DND-41 (cell line): ENCODE results near the gene KCNJ6.
A peak's percentile ranks its signal among the peaks of the same experiment; 100 is the strongest.

Experiments used
- ATAC-seq: fragments of 200-7000 bp; cut with Tn5 transposase; 3 replicates; pipeline ENCODE4 v1.9.1; 2021; ENCODE audit warnings: low read depth; ENCODE audit not compliant: insufficient read depth
- DNase-seq: peaks from one replicate; pipeline ENCODE4 v3.0.0-alpha.2; 2020
- H2AFZ ChIP-seq: 2 replicates; pipeline ENCODE4 v1.6.0; 2012; ENCODE audit warnings: low read depth, low read length
- H3K27ac ChIP-seq: 2 replicates; pipeline ENCODE4 v1.5.1; 2012; ENCODE audit warnings: low read length, inconsistent platforms
- H3K27me3 ChIP-seq: fragments of 200-600 bp; sonication (generic); 2 replicates; pipeline ENCODE4 v1.6.0; 2012; ENCODE audit warnings: low read length, mild to moderate bottlenecking, inconsistent platforms; ENCODE audit not compliant: insufficient read depth, poor library complexity
- H3K36me3 ChIP-seq: 2 replicates; pipeline ENCODE4 v1.5.1; 2012; ENCODE audit warnings: low read length, inconsistent platforms; ENCODE audit not compliant: insufficient read depth
- H3K4me1 ChIP-seq: 2 replicates; pipeline ENCODE4 v1.5.1; 2012; ENCODE audit warnings: mild to moderate bottlenecking, low read length; ENCODE audit not compliant: insufficient read depth
- H3K4me2 ChIP-seq: 2 replicates; pipeline ENCODE4 v1.6.0; 2012; ENCODE audit warnings: mild to moderate bottlenecking, moderate library complexity, low read length, inconsistent platforms; ENCODE audit not compliant: insufficient read depth
- H3K4me3 ChIP-seq, 2 experiments: fragments of 200-600 bp in 1 of 2; shearing (Covaris generic) in 1 of 2; 2 replicates each; pipeline ENCODE4 v1.5.1; 2012 to 2016; ENCODE audit warnings: inconsistent platforms in 2 of 2, low read length in 2 of 2, mild to moderate bottlenecking in 2 of 2, low read depth in 1 of 2, moderate library complexity in 1 of 2
- H3K79me2 ChIP-seq: 2 replicates; pipeline ENCODE4 v1.6.0; 2012; ENCODE audit warnings: low read length, inconsistent platforms; ENCODE audit not compliant: insufficient read depth
- H3K9ac ChIP-seq: 2 replicates; pipeline ENCODE4 v1.6.0; 2012; ENCODE audit warnings: low read depth, mild to moderate bottlenecking, inconsistent platforms, low read length, moderate library complexity
- H3K9me3 ChIP-seq: 2 replicates; pipeline ENCODE4 v1.5.1; 2012; ENCODE audit warnings: low read length, moderate library complexity, mild to moderate bottlenecking, inconsistent platforms; ENCODE audit not compliant: insufficient read depth, severe bottlenecking
- H4K20me1 ChIP-seq: 2 replicates; pipeline ENCODE4 v1.6.0; 2012; ENCODE audit warnings: low read length; ENCODE audit not compliant: insufficient read depth
- CTCF ChIP-seq: IDR thresholded peaks from 2 replicates; pipeline ENCODE4 v1.5.1; 2012; ENCODE audit warnings: borderline replicate concordance, low read length, moderate library complexity, mild to moderate bottlenecking; ENCODE audit not compliant: poor library complexity, severe bottlenecking; ENCODE audit errors: extremely low read depth
- EZH2 ChIP-seq: IDR thresholded peaks from 3 replicates; pipeline ENCODE4 v1.6.1; 2012; ENCODE audit warnings: borderline replicate concordance, low read depth, mild to moderate bottlenecking, moderate library complexity, low read length, inconsistent platforms; ENCODE audit not compliant: severe bottlenecking

Gene KCNJ6

GRCh38 chr21:37749132-37749531 is 167.1 kb downstream of the KCNJ6 start:
- H3K4me2 ChIP-seq = no peak overlapping the region
- H3K27me3 ChIP-seq = no peaks in the 10 kb centered on the region
- H3K4me3 ChIP-seq = no peak overlapping the region
- no peaks in the 10 kb centered on the region for H3K79me2 ChIP-seq
- DNase-seq (no peak), ATAC-seq (no peak)
- no peaks in the 10 kb centered on the region for H3K4me1 ChIP-seq
- no peaks in the 10 kb centered on the region for H3K36me3 ChIP-seq
- no peak overlapping the region for H3K27ac ChIP-seq
- TF ChIP-seq EZH2 (no peak), CTCF (no peak)
- H2AFZ ChIP-seq = no peak overlapping the region
- H4K20me1 ChIP-seq = no peaks in the 10 kb centered on the region
- no peaks in the 10 kb centered on the region for H3K9me3 ChIP-seq
- no peak overlapping the region for H3K9ac ChIP-seq

DNA sequence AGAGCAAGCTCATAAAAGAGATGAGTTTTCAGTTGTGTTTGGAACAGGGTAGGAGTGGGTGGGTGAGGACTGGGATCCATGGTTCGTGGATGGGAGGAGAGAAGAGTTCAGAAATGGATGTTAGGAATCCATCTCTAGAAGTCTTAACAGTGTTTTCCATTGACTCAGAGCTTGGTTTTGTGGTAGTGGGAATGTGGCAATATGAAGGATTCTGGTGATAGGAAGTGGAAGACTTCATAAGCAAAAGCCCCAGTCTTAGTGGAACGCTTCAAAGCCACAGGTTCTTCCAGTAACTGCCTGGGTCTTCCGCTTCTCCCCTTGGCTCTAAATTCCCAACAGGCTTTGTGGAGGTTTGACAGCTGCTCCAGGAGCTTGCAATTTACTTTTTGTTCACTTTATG is 167.9 kb downstream of the KCNJ6 start:
- ATAC-seq = no peak

DNA sequence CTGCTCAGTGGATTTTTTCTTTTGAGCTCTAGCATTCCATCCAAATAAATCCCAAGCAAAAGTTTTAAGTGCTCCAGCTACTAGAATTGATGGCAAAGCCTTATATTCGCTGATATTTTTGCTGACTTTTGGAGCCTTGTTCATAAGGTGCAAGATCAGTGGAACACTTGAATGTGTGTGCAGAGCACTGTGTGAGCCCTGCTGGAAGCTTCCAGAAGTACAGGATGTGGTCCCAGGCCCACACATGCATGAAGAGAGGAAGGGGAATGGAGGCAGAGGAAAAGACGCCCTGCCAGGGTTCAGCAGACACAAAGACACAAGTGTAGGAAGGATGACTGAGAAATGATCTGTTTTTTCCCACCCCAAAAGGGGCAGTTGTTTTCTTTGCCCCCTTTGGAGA is 169.4 kb downstream of the KCNJ6 start:
- H2AFZ ChIP-seq = no peak overlapping the region
- no peaks in the 10 kb centered on the region for H4K20me1 ChIP-seq
- H3K79me2 ChIP-seq = no peaks in the 10 kb centered on the region
- H3K9me3 ChIP-seq = no peaks in the 10 kb centered on the region
- peak; percentile 31 for TF ChIP-seq CTCF
- TF ChIP-seq EZH2 = no peak
- H3K36me3 ChIP-seq = no peaks in the 10 kb centered on the region
- ATAC-seq (0 out of 3 replicates have a peak, but pooled peaks have one; percentile 48), DNase-seq (peak; percentile 8)
- no peak overlapping the region for H3K4me2 ChIP-seq
- H3K4me3 ChIP-seq = no peak overlapping the region
- H3K9ac ChIP-seq = no peak overlapping the region
- H3K4me1 ChIP-seq = no peaks in the 10 kb centered on the region
- H3K27ac ChIP-seq = no peak overlapping the region
- H3K27me3 ChIP-seq = no peaks in the 10 kb centered on the region

More for the DNA sequence above, 167.9 kb downstream of the KCNJ6 start:
- no peak for DNase-seq
- Histone ChIP-seq H3K27ac (no peak overlapping the region), H3K9ac (no peak overlapping the region), H2AFZ (no peak overlapping the region), H3K4me2 (no peak overlapping the region), H3K4me3 (no peak overlapping the region), H3K36me3 (no peaks in the 10 kb centered on the region), H3K27me3 (no peaks in the 10 kb centered on the region), H3K4me1 (no peaks in the 10 kb centered on the region), H3K9me3 (no peaks in the 10 kb centered on the region), H4K20me1 (no peaks in the 10 kb centered on the region), H3K79me2 (no peaks in the 10 kb centered on the region)
- TF ChIP-seq EZH2 = no peak
- no peak for TF ChIP-seq CTCF

DNA sequence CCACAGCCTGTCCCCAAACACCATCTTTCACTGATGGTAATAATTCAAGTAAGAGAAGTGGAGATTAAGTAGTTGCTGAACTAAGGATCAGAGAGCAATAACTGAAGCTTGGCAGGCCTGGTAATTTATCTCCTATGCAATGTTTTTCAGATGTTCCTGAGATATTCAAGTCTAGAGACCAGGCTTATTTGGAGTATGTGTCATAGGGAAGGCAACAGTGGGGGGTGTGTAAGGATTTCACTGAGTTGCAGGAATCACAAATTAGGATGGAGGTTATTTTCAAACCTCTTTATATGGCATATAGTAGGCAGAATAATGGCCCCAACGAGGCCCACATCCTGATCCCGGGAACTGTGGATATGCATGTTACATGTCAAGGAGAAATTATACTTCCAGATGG is 171.7 kb downstream of the KCNJ6 start:
- DNase-seq (no peak), ATAC-seq (no peak)
- Histone ChIP-seq H3K9me3 (no peaks in the 10 kb centered on the region), H3K27me3 (no peaks in the 10 kb centered on the region), H3K27ac (no peak overlapping the region), H3K4me3 (no peak overlapping the region), H4K20me1 (no peaks in the 10 kb centered on the region), H2AFZ (no peak overlapping the region), H3K4me2 (no peak overlapping the region), H3K9ac (no peak overlapping the region), H3K79me2 (no peaks in the 10 kb centered on the region), H3K36me3 (no peaks in the 10 kb centered on the region), H3K4me1 (no peaks in the 10 kb centered on the region)
- TF ChIP-seq CTCF (no peak), EZH2 (no peak)
